Germinal center (tissue), 1 donor: ENCODE results near the gene AKAP5.
"Not testable (repeated sequence)": the region's sequence is repeated elsewhere in the genome, so short reads cannot be mapped to it uniquely, and the experiment has no call there.

ENCODE experiments used
- DNase-seq: peaks from one replicate; pipeline ENCODE4 v3.0.0; 2012; ENCODE audit warnings: mixed read lengths, low spot score

AKAP5 gene

DNA sequence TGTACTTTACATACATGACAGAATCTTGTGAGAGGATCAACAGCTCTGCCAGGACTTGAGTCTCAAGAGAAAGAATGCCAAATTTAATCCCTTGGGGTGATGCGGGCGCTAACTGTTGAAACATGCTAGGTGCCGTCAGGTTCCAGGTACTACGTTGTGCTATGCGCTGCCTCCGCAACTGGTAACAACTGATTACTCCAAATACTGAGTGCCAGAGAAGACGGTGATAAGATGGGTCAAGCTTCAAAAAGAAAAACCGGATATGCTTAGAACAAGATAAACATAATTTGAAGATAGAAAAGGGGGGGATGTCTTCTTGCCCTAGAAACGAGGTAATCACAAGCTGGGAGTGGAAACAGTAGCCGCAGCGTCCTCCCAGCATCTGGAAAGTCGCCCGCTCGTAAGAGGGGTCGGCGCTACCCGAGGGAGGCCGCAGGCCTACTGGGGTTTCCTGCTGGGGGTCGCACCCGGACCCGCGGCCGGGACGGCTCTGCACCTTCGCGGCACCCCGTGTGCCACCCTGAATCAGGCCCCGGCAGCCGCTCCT is 37.7 kb downstream of the AKAP5 start:
- DNase-seq = no peak

DNA sequence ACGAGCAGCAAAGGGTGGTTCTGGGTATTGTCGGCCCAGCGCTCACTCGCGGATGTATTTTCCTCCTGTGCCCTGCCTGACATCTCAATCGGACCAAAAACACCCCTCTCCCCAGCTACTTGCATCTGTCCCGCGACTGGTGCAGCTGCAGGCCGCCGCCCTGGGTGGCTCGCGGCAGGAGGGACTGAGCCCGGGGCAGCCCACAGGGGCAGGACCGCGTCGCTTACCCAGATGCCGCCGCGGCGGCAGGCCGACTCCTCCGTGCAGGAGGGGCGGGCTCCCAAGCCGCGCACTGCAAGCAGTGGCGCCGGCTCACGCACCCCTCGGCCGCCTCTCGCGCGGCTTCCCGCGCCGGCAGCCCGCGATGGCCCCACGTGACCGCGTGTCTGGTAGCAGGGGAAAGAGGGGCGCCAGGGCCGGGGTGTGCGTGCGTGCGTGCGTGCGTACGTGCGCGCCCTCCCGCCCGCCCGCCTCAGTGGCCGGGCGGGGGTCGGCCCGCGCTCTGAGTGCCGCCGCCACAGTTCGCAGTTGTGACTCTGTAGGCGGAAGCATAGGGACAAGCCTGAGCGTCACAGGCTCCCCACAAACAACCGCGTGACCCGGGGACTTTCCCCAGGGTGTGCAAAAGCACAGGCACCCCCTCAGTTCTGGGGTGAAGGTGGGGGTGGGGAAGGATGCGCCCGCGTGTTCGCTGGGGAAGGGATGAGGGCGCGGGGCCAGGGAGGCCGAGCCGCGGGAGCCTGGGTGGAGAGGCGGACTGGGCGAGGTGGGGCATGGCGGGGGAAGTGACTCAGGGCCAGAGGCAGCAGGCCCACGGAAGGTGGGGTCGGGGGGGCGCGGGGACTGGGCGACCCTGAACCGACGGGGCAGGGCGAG is 38.4 kb downstream of the AKAP5 start, which contains the start of gene ZBTB25:
ZBTB25 (minus strand) TSS at position 405 of the 876 bp plus-strand sequence. CDS start 13,305 bp downstream, outside the sequence.
- DNase-seq = peak; percentile 83

DNA sequence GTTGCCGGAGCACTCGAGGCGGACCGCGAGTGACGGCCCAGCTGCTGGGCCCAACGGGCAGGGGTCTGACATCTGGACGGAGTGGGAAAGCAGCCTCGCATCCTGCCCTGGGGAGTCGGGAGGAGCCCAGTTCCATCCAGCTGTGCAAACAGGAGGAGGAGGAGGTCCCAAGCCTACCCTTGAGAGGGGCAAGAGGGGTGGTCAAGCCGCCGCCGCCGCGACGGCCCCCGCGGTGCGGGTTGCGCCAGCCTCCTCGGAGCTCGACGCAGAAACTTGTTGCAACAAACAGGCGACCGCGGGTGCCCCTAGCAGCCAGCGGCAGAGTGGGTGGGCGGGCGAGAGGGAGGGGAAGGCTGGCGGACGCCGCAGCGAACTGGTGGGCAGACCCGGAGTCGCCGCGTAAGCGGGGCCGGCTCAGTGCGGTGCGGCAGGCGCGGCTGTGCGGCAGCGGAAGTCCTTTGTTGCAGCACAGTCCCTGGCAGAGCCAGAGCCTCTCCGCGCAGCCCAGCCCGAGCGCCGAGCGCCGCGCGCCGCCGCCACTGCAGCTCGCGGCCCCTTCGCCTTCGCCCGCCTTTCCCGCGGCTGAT is 39.1 kb downstream of the AKAP5 start, which contains the start of gene ZBTB1:
ZBTB1 (plus strand) TSS at position 461 of the 587 bp plus-strand sequence. CDS start 16,735 bp downstream, outside the sequence.
- DNase-seq = peak; percentile 77

DNA sequence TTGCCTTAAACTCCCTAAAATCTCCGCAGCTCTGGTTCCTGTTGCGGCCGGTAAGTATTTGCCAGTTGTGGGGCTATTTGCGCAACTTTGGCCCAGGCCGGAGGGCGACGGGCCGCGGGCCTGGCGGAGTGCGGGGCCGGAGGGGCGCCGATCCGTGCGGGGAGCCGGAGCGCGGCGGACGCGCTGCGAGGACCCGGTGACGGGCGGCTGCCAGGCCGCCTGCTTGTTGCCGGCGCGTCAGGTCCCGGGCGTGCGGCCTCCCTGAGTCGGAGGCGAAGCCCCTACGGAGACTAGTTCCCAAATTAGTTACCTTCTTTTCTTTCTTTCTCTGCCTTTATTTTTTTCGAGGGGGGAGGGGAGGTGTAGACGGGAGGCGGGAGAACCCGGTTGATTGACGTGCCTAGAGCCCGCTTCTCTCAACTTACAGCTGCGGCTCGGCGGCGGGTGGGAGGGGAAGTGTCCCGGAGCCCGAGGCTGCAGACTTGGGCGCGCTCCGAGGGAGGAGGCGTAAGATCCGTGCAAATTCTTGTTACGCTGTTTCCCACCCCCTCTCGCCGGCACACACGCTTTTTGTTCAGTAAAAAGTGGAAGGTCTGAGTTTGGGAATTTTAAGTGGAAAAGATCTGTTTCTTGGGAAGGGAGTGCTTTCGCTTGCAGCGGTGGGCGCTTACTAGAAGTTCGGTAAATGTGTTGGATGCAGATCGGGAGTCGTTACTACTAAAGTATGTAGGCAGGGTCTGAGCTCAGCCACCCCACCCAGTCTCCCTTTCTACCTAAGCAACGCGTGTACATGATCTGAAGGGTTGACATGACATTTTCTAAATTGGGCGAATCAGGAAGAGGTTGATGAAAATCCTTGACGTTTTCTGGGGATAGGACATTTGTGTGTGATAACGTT is 39.8 kb downstream of the AKAP5 start:
- DNase-seq = peak; percentile 84

DNA sequence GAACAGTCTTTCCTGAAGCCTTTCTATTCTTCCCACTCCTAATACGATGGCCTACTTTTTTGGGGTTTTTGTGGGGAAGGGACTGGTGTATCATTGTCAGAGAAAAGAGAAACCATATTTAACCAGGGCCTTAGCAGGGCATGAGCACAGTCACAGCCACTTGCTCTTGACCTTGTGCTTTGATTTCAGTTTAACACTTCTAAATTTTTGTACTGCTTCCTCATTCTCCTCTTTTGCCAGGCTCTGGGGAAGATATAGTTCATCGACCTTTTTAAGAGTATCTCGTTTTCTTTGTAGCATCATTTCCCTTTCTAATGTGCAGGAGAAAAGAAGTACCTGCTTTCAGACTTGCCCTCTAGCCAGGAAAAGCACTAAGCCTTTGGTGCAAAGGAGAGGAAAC is 41.4 kb downstream of the AKAP5 start:
- peak; percentile 29 for DNase-seq

DNA sequence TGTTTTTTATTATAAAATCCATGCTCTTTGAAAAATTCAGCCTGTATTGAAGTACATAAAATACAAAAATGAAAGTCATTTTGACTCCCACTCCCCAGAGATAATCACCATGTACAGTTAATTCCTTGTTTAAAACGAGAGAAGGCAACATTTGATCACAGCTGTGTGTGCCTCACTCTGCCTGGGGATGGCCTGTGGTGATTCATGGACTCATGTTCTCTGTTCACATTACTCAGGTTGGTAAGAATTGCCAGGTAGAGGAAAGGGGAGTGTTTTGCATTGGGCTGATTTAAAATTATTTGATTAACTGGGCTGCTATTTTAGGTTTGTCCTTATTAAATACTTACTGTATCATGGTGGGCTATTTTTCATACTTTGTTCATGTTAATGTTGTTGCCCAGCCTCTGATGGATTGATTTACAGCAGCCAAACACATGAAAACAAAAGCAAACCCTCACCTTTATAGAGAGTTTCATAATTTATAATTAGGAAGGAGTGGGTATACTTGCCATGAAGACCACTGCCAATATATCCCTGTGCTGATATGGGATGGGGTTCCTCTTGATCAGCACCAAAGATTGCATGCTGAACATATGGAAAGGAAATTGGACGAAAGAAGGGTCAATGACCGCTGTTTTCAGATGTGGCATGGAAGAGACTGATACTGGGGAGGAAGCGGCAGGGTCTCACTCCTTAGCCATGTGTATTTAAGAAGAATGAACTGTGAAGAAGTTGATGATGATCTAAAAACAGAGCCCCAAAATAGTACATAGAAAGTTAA is 42.3 kb downstream of the AKAP5 start:
- no peak for DNase-seq

DNA sequence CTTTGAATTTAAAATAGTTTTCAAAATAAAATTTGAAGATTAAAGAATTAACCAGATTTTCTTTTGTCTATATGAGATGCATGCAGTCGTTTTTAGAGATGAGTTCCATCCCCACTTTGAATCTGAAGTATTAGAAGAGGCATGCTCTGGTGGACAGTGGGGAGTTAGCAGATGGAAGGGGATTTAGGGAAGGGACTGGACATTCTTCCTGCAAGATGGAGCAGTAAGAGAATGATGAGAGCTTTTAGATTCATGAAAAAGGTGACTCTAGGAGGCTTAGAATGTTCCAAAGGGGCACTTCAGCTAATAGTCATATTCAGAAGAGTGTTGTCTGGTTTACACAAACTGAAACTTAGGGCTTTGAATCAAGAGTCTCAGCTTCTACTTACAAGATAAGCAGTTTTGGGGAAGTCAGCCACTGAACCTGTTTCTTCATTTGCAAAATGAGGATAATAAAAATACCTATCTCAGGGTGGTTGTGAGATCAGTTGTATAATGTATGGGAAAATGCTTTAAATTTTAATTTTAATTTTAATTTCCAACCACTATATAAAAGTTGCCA is 43.0 kb downstream of the AKAP5 start:
- peak; percentile 22 for DNase-seq

DNA sequence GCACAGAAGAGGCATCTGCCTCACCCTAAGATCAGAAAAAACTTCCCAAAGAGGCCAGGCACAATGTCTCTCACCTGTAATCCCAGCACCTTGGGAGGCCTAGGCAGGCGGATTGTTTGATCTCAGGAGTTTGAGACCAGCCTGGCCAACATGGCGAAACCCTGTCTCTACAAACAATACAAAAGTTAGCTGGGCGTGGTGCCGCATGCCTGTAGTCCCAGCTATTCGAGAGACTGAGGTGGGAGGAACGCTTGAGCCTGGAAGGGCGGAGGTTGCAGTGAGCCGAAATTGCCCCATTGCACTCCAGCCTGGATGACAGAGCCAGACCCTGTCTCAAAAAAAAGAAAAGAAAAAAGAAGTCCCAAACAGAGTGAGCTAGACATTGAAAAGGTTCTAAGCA is 43.7 kb downstream of the AKAP5 start:
- no peak for DNase-seq

DNA sequence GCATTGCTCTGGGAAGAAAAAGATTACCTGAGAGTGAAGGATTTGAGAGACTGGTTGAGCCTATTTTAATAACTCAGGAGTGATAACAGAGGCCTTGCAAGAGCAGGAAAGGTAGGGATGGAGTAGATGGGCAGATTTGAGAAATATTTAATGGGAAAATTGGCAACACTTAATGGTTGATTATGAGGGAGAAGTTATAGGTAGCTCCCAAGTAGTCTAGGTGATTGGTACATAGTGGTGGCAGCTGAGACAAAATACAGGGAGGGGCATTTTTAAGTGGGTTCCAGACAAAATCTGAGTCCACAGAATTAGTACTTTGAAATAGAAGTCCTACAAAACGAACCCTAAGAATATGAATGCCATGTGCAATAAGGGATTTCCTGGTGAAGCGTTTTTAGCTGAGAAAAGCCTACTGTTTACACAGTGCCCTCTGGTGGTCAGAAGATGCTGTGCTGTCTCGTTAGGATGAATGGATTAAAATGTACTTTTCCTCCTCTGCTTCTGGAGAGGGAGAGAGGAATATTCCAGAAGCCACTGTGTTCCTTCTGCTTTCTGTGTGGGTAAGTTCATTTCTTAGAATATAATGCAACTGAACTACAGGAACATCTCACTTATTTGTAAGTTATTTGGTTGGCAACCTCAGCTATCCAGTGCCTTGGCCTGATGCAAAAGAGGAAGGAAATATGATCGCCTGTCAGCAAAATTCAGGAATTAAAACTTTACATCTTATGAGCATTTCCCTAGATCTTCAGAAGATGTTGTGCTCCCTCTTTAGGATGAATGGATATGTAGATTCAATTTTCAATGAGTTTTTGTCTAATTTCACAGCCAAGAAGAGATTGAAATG is 45.7 kb downstream of the AKAP5 start:
- peak; percentile 24 for DNase-seq

DNA sequence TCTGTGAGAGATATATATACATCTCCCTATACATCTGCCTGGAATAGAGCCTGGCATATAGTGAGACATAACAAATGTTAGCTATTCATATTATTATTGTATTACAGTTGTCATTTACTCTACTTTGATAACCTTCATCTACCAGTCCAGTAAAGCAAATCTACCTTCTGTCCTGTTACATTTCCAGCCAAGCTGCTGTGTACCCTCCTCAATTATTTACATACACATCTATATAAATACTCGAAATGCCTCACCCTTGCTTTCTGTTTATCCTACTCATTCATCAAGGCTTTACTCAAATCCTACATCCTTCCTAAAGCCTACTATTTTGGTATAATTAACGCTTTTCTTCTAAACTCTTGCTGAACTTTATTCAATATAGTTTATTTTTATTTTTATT is 48.0 kb downstream of the AKAP5 start:
- DNase-seq = no peak

DNA sequence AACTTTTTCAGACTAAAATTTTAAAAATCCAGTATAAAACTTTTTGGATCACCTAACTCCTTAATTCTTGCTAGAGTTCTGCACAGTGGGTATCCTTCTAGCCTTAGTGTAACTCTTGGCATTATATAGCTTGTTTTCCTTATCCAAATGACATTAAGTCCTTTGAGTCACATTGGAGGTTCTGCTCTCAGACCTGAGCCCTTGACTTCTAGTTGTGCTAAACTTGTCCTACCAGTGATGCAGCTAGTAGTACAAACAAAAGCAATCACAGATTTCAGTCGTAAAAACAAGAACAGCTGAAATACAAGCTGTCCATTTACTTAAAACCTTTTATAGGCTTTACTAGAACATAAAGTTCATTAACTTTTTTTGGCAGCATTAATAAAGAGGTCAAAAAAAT is 49.8 kb downstream of the AKAP5 start:
- DNase-seq = no peak

DNA sequence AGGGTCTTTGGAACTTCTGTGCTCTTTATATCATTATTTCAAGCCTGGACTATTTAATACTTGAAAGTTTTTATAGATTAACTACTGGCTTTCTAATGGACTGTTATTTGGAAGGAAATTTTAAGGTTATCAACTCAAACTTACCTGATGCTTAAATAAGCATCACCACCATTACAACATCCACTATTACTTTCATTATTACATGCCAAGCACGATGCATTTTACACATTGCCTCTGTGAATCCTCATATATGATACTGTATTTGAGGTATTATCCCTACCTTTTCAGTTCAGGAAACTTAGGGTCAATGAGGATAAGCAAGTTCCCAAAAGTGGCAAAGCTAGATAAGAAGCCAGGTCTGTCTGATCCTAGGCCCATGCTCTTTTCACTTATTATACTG is 51.7 kb downstream of the AKAP5 start:
- DNase-seq = no peak

DNA sequence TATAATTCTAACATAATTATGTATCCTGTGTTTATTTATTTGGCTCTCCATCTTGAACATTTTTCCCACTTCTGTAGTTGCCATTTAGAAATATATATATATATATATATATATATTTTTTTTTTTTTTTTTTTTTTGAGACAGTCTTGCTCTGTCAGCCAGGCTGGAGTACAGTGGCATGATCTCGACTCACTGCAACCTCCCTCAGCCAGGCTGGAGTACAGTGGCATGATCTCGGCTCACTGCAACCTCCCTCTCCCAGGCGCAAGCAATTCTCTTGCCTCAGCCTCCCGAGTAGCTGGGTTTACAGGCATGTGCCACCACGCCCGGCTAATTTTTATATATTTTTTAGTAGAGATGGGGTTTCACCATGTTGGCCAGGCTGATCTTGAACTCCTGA is 52.4 kb downstream of the AKAP5 start:
- DNase-seq = not testable (repeated sequence)

DNA sequence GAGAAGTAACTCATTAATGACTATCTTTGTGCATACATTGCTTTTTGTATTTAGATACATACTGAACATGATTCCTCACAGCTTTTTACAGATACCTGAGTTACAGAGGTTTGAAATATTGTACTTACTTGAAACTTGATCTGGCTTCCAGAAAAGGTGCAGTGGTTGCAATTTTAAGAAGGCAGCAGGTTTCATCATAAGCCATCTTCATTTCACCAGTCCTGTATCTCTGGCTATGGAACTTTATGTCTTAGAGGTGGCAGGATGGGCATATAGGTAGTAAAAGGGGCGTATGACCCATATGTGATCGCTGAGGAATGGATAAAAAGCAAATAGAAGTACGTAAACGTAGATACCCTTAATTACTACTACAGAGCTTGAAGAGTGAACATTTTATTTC is 52.9 kb downstream of the AKAP5 start:
- no peak for DNase-seq

DNA sequence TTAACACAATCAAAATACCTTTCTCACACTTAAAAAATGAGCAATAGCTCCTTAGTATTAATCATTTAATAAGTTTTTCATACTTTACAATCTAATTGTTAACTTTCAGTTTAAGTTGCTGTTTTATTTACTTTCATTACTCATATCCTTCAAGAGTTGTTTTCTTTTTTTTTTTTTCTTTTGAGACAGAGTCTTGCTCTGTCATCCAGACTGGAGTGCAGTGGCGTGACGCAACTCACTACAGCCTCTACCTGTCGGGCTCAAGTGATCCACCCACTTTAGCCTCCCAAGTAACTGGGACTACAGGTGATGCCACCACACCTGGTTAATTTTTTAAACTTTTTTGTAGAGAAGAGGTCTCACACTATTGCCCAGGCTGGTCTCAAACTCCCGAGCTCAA is 55.4 kb downstream of the AKAP5 start:
- no peak for DNase-seq

DNA sequence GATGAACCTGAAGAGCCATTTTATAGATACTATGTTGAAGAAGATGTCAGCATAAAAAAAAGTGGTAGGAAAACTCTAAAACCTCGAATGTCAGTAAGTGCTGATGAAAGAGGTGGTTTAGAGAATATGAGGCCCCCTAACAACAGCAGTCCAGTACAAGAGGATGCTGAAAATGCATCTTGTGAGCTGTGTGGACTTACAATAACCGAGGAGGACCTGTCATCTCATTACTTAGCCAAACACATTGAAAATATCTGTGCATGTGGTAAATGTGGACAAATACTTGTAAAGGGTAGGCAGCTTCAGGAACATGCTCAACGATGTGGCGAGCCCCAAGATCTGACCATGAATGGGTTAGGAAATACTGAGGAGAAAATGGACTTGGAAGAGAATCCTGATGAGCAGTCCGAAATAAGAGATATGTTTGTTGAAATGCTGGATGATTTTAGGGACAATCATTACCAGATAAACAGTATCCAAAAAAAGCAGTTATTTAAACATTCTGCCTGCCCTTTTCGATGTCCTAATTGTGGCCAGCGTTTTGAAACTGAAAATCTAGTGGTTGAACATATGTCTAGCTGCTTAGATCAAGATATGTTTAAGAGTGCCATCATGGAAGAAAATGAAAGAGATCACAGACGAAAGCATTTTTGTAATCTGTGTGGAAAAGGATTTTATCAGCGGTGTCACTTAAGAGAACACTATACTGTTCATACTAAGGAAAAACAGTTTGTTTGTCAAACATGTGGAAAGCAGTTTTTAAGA is 57.5 kb downstream of the AKAP5 start:
- DNase-seq = no peak
